Psoas muscle (tissue), 8 donors: ENCODE data around the gene PDF. TPM values are rescaled to one million over a fixed set of nuclear protein-coding genes. Genes with fewer than 3 reads are reported as not detected.

Experiments
- ATAC-seq, 4 donors: fragments of 200-7000 bp; cut with Tn5 transposase; one replicate each; pipeline ENCODE4 v1.9.1; 2020; ENCODE audit warnings: moderate library complexity in 3 of 4, mild to moderate bottlenecking in 2 of 4
- DNase-seq, 2 donors: peaks; one replicate each; pipeline ENCODE4 v3.0.0-alpha.2; 2020
- H3K27ac ChIP-seq: fragments of 200-600 bp; one replicate; pipeline ENCODE4 v1.8.0; 2022
- H3K27me3 ChIP-seq, 3 donors: fragments of 200-600 bp in 1 of 3; one replicate each; pipeline versions ENCODE4 v1.6.1 to v1.8.0; 2013 to 2022; ENCODE audit warnings: low read length in 2 of 3, mild to moderate bottlenecking in 2 of 3, moderate library complexity in 1 of 3; ENCODE audit not compliant: insufficient read depth in 3 of 3
- H3K36me3 ChIP-seq, 2 donors: fragments of 200-600 bp in 1 of 2; one replicate each; pipeline versions ENCODE4 v1.6.1 to v1.8.0; 2013 to 2022; ENCODE audit warnings: low read depth in 1 of 2, mild to moderate bottlenecking in 1 of 2, moderate library complexity in 1 of 2; ENCODE audit not compliant: insufficient read depth in 1 of 2
- H3K4me1 ChIP-seq: fragments of 200-600 bp; one replicate; pipeline ENCODE4 v1.8.0; 2022
- H3K4me3 ChIP-seq: fragments of 200-600 bp; one replicate; pipeline ENCODE4 v1.8.0; 2022; ENCODE audit warnings: mild to moderate bottlenecking
- H3K9me3 ChIP-seq: fragments of 200-600 bp; one replicate; pipeline ENCODE4 v1.8.0; 2022
- WGBS, 3 donors: extraction: QIAGEN DNeasy Blood & Tissue Kit; methylation state at CpG; one replicate each; pipeline versions ENCODE4 v1.1.6 to v1.1.7; 2013; 5-methylcytosine and 5-hydroxymethylcytosine counted together
- intact Hi-C, 2 donors: fragments of 100-400 bp; cut with DNase I; formaldehyde crosslinking; loops; one replicate each; pipeline versions ENCODE4 v1.11.0 to v1.14.2; 2022
- polyA plus RNA-seq, 3 donors: library from polyadenylated mRNA; stranded (reverse); fragments of 200-250 nt; gene quantifications; one replicate each; pipeline ENCODE4 v1.2.3, GENCODE V29; 2013
- total RNA-seq, 4 donors: library from RNA; stranded (reverse); fragmentation: NEBNext Ultra II Directional in 2 of 4; extraction: Animal tissue kit (Norgen Biotek cat#: 25700) in 2 of 4; gene quantifications; one replicate each; pipeline versions ENCODE4 v1.2.1 to v1.2.4, GENCODE V29; 2021 to 2023
- TF ChIP-seq, protein P1 (sequence below): fragments of 200-600 bp; IDR thresholded peaks from one replicate; pipeline ENCODE4 v1.8.0; 2022; ENCODE audit warnings: antibody characterized with exemption
- donor health status: healthy with polysubstance abuse.
- donor health status: DM: no; HTN: no; CAD: no; lungs with moderate emphysema.
- donor health status: Bipolar disorder and iron deficiency.
- donor health status: healthy.
- donor health status: DM: yes; HTN: yes; CAD: no.
- donor health status: DM: no; HTN: no; CAD: no.
- donor health status: DM: no; HTN: no; CAD: no.
- donor health status: DM: yes; HTN: yes; CAD: no.

The PDF gene
- total and polyA plus RNA-seq, 7 donors = 6.8 to 19.8 (median 9.6) TPM

DNA sequence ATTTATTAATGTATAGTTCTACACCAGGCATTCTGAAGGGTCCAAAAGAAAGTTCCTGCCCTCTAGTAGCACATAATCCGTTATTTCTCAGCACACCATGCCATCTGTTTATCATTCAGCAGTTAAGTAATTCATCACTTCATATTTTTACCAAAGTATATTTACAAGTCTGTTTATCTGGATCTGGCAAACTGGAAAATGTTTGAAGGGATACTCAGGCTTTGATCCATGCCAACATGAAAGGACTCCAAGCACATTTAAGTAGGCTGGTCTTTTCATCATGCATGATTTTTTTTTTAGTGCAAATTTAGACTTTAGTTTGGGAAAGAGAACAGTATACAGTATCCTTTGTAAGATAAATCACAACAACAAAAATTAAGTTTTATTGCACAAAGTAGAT is 23.3 kb downstream of the PDF start:
- H3K9me3 ChIP-seq = no peaks in the 10 kb centered on the region
- DNase-seq = no peak
- peaks cover 3% of the 10 kb centered on the region for H3K4me1 ChIP-seq
- no peak overlapping the region for H3K4me3 ChIP-seq
- TF ChIP-seq, protein P1, sequence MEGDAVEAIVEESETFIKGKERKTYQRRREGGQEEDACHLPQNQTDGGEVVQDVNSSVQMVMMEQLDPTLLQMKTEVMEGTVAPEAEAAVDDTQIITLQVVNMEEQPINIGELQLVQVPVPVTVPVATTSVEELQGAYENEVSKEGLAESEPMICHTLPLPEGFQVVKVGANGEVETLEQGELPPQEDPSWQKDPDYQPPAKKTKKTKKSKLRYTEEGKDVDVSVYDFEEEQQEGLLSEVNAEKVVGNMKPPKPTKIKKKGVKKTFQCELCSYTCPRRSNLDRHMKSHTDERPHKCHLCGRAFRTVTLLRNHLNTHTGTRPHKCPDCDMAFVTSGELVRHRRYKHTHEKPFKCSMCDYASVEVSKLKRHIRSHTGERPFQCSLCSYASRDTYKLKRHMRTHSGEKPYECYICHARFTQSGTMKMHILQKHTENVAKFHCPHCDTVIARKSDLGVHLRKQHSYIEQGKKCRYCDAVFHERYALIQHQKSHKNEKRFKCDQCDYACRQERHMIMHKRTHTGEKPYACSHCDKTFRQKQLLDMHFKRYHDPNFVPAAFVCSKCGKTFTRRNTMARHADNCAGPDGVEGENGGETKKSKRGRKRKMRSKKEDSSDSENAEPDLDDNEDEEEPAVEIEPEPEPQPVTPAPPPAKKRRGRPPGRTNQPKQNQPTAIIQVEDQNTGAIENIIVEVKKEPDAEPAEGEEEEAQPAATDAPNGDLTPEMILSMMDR = no peak
- H3K36me3 ChIP-seq = peaks cover 0 to 11% of the 10 kb centered on the region in 2 donors
- WGBS, 3 donors = 76 to 84% (median 77%) methylated on average over 1 of the region's 1 CpG
- H3K27me3 ChIP-seq = no peaks in the 10 kb centered on the region
- no peak for ATAC-seq
- H3K27ac ChIP-seq = no peak overlapping the region
- intact Hi-C loops = no loop called here

GRCh38 chr16:69306031-69306430 is 24.4 kb downstream of the PDF start:
- intact Hi-C loops = no loop called here
- DNase-seq (no peak), ATAC-seq (no peak)
- H3K27ac ChIP-seq = no peak overlapping the region
- no peaks in the 10 kb centered on the region for H3K27me3 ChIP-seq
- 67 to 78% (median 69%) methylated on average over 1 of the region's 1 CpG for WGBS, 3 donors
- H3K4me1 ChIP-seq = no peaks in the 10 kb centered on the region
- peaks cover 0 to 17% of the 10 kb centered on the region in 2 donors for H3K36me3 ChIP-seq
- no peaks in the 10 kb centered on the region for H3K9me3 ChIP-seq
- TF ChIP-seq, protein P1 = no peak
- no peak overlapping the region for H3K4me3 ChIP-seq

DNA sequence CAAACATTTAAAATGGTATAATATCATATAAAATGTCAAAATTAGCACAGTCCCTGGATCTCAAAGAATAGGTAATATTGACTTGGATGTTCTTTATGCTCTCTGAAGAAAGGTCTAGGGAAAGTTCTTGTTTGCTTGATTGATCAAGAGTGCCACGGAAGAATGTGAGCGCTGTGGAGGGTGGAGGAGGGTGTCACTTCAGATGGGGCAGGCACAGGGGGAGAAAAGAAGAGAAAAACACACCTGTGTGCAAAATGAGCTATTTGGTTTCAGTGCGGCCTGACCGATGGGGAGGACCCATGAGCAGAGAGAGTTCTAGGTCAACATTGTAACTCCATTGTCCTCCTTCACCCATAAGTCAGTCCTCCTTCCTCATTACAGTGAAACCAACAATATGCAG is 28.1 kb downstream of the PDF start:
- Histone ChIP-seq H3K36me3 (peaks cover 0 to 37% of the 10 kb centered on the region in 2 donors), H3K4me3 (no peak overlapping the region), H3K9me3 (no peaks in the 10 kb centered on the region), H3K4me1 (no peaks in the 10 kb centered on the region), H3K27me3 (no peaks in the 10 kb centered on the region), H3K27ac (no peak overlapping the region)
- DNase-seq (no peak), ATAC-seq (no peak)
- TF ChIP-seq, protein P1 = no peak
- intact Hi-C loops = no loop called here
- WGBS, 3 donors = 91 to 98% (median 95%) methylated on average over 4 of the region's 4 CpGs

DNA sequence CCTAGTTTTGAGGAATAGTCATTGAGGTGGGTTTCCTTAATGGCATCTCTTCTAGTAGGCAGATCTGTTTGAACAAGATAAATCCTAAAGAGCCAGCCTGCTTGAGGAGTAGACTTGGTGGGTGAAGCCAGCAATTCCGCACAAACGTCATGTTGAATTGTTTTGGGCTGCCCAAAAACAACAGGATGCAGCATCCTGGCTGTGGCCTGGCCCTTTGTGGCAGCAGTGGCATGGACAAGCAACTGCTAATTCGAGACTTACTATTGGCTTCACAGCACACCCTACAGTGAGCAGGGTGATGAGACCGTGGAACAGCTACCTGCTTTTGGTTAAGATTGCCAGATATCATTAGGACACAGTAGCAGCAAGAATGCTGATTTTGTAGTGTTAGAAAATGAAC is 28.5 kb downstream of the PDF start:
- peaks cover 0 to 37% of the 10 kb centered on the region in 2 donors for H3K36me3 ChIP-seq
- H3K9me3 ChIP-seq = no peaks in the 10 kb centered on the region
- H3K27ac ChIP-seq = no peak overlapping the region
- no peaks in the 10 kb centered on the region for H3K4me1 ChIP-seq
- H3K4me3 ChIP-seq = no peak overlapping the region
- ATAC-seq (no peak), DNase-seq (no peak)
- intact Hi-C loops = no loop called here
- no peaks in the 10 kb centered on the region for H3K27me3 ChIP-seq
- WGBS, 3 donors = 87 to 89% (median 88%) methylated on average over 4 of the region's 4 CpGs
- TF ChIP-seq, protein P1 = no peak

GRCh38 chr16:69301187-69301586 is 29.2 kb downstream of the PDF start:
- TF ChIP-seq, protein P1 = no peak
- WGBS, 3 donors = 37 to 48% (median 38%) methylated on average over 1 of the region's 1 CpG
- Histone ChIP-seq H3K4me1 (no peaks in the 10 kb centered on the region), H3K4me3 (no peak overlapping the region), H3K27ac (no peak overlapping the region), H3K36me3 (peaks cover 0 to 37% of the 10 kb centered on the region in 2 donors), H3K27me3 (no peaks in the 10 kb centered on the region), H3K9me3 (no peaks in the 10 kb centered on the region)
- no peak for DNase-seq
- ATAC-seq = no peak
- intact Hi-C loops = no loop called here
